Measurements from ENCODE around the gene C20orf204. TPM values are rescaled to one million over a fixed set of nuclear protein-coding genes. Genes with fewer than 3 reads are reported as not detected.

The C20orf204 gene
- total RNA-seq, 4 donors from 2014 or later = 0.17 to 1.6 (median 0.32) TPM

GRCh38 chr20:64025826-64026412 is 10.1 kb upstream of the C20orf204 start:
- Histone ChIP-seq H3K27me3 (no peaks in the 10 kb centered on the region), H3K27ac (replicated peaks in 1 of 4) (no peak overlapping the region), H3K4me3 (no peak overlapping the region), H3K36me3 (peaks cover 99 to 100% (median 100%) of the 10 kb centered on the region in 4 donors), H3K9me3 (no peaks in the 10 kb centered on the region), H3K4me1 (no peaks in the 10 kb centered on the region)
- intact Hi-C loops (cut with DNase I) = no loop called here
- TF ChIP-seq CTCF (IDR thresholded peaks at IDR 0.05) = no peak
- TF ChIP-seq EP300 (IDR thresholded peaks at IDR 0.05) = no peak
- no peak for TF ChIP-seq POLR2A (IDR thresholded peaks at IDR 0.05; ENCODE audit: low read depth)
- no peak for TF ChIP-seq POLR2AphosphoS5 (IDR thresholded peaks at IDR 0.05)
- 88% methylated on average over 16 of the region's 29 CpGs for WGBS
- no peak for DNase-seq (ENCODE audit: extremely low spot score)

- no peak overlapping the region for H3K27ac ChIP-seq (replicated peaks in 1 of 4)
- intact Hi-C loops (cut with DNase I) = no loop called here
- no peak overlapping the region for H3K4me3 ChIP-seq
- H3K9me3 ChIP-seq = no peaks in the 10 kb centered on the region
- no peaks in the 10 kb centered on the region for H3K4me1 ChIP-seq
- DNase-seq (ENCODE audit: extremely low spot score) = no peak
- peaks cover 90 to 100% (median 100%) of the 10 kb centered on the region in 4 donors for H3K36me3 ChIP-seq
- TF ChIP-seq POLR2A (IDR thresholded peaks at IDR 0.05; ENCODE audit: low read depth) (no peak), EP300 (IDR thresholded peaks at IDR 0.05) (no peak), POLR2AphosphoS5 (IDR thresholded peaks at IDR 0.05) (no peak), CTCF (IDR thresholded peaks at IDR 0.05) (no peak)
- no peaks in the 10 kb centered on the region for H3K27me3 ChIP-seq
- 82% methylated on average over 13 of the region's 24 CpGs for WGBS
These were observed 7.8 kb upstream of the C20orf204 start for GRCh38 chr20:64027981-64028685.

GRCh38 chr20:64029293-64030117 is 6.5 kb upstream of the C20orf204 start:
- Histone ChIP-seq H3K9me3 (no peaks in the 10 kb centered on the region), H3K36me3 (peaks cover 83 to 100% (median 97%) of the 10 kb centered on the region in 4 donors), H3K27ac (replicated peaks in 1 of 4) (no peak overlapping the region), H3K4me3 (no peak overlapping the region), H3K4me1 (no peaks in the 10 kb centered on the region), H3K27me3 (no peaks in the 10 kb centered on the region)
- no peak for DNase-seq (ENCODE audit: extremely low spot score)
- no peak for TF ChIP-seq POLR2A (IDR thresholded peaks at IDR 0.05; ENCODE audit: low read depth)
- no peak for TF ChIP-seq POLR2AphosphoS5 (IDR thresholded peaks at IDR 0.05)
- TF ChIP-seq CTCF (IDR thresholded peaks at IDR 0.05) = no peak
- no peak for TF ChIP-seq EP300 (IDR thresholded peaks at IDR 0.05)
- intact Hi-C loops (cut with DNase I) = no loop called here
- 91% methylated on average over 20 of the region's 38 CpGs for WGBS

GRCh38 chr20:64030371-64031134 is 5.4 kb upstream of the C20orf204 start:
- DNase-seq (ENCODE audit: extremely low spot score) = no peak
- no peak overlapping the region for H3K4me3 ChIP-seq
- intact Hi-C loops (cut with DNase I) = no loop called here
- H3K27me3 ChIP-seq = peaks cover 0 to 5% (median 0%) of the 10 kb centered on the region in 4 donors
- 88% methylated on average over 14 of the region's 20 CpGs for WGBS
- peaks cover 72 to 100% (median 97%) of the 10 kb centered on the region in 4 donors for H3K36me3 ChIP-seq
- H3K9me3 ChIP-seq = no peaks in the 10 kb centered on the region
- no peaks in the 10 kb centered on the region for H3K4me1 ChIP-seq
- no peak for TF ChIP-seq EP300 (IDR thresholded peaks at IDR 0.05)
- TF ChIP-seq POLR2A (IDR thresholded peaks at IDR 0.05; ENCODE audit: low read depth) = no peak
- TF ChIP-seq CTCF (IDR thresholded peaks at IDR 0.05) = no peak
- TF ChIP-seq POLR2AphosphoS5 (IDR thresholded peaks at IDR 0.05) = no peak
- no peak overlapping the region for H3K27ac ChIP-seq (replicated peaks in 1 of 4)

All from esophagus muscularis mucosa (tissue), 4 donors.